HCT116 (cell line): ENCODE measurements around the gene LMO7.

Experiments used
- CBX3 ChIP-seq: IDR thresholded peaks from 2 replicates; pipeline ENCODE4 v1.6.1; 2012; ENCODE audit warnings: low read depth
- CEBPB ChIP-seq: IDR thresholded peaks from 2 replicates; pipeline ENCODE4 v1.6.1; 2012; ENCODE audit warnings: low read depth
- EZH2 ChIP-seq: fragments of 200-600 bp; sonication (generic); IDR thresholded peaks from 2 replicates; pipeline ENCODE4 v1.6.1; 2017; ENCODE audit warnings: antibody characterized with exemption, mixed run types
- EZH2phosphoT487 ChIP-seq: fragments of 200-600 bp; IDR thresholded peaks from 2 replicates; pipeline ENCODE4 v1.6.1; 2018; ENCODE audit warnings: antibody characterized with exemption, borderline replicate concordance
- POLR2A ChIP-seq: IDR thresholded peaks from 2 replicates; pipeline ENCODE4 v1.7.0; 2011; ENCODE audit warnings: borderline replicate concordance; ENCODE audit not compliant: insufficient read depth, insufficient read length; ENCODE audit errors: extremely low read depth
- SIN3A ChIP-seq: IDR thresholded peaks from 2 replicates; pipeline ENCODE4 v1.6.1; 2012; ENCODE audit warnings: low read depth
- TF ChIP-seq, protein P1 (sequence below), 3 experiments: fragments of 200-600 bp in 1 of 3; sonication (generic) in 1 of 3; IDR thresholded peaks in 2 of 3; conservative IDR thresholded peaks in 1 of 3; 2 replicates each; pipeline ENCODE4 v1.5.1; 2012 to 2017; ENCODE audit warnings: low read depth in 2 of 3, low read length in 2 of 3, antibody characterized with exemption in 1 of 3, borderline replicate concordance in 1 of 3, control low read depth in 1 of 3, mild to moderate bottlenecking in 1 of 3, mixed read lengths in 1 of 3, mixed run types in 1 of 3, moderate library complexity in 1 of 3; ENCODE audit not compliant: insufficient read depth in 1 of 3
- TF ChIP-seq, protein P2 (sequence below): IDR thresholded peaks from 2 replicates; pipeline ENCODE4 v1.6.1; 2012
- TF ChIP-seq, protein P3 (sequence below): IDR thresholded peaks from 2 replicates; pipeline ENCODE4 v1.6.1; 2011; ENCODE audit warnings: mild to moderate bottlenecking, low read length, moderate library complexity; ENCODE audit not compliant: insufficient replicate concordance; ENCODE audit errors: extremely low read depth

DNA sequence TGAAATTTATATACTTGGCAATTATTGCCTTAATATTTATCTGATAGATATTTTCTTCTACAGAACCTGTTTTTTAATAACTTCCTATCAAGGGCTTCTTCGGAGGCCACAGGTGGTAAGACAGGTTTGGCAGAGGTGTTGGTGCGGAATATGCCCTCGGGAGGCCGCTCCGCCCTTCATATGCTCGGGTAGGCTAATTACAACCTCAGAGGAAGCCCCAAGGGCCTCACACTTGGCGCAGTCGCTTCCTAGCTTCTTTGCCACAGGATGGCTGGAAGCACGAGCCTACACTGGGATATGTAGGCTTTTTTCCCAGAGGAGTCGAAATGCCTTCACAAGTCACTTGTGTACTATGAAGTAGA is 68.8 kb downstream of the LMO7 start:
- TF ChIP-seq EZH2phosphoT487 (no peak), POLR2A (no peak), EZH2 (no peak), SIN3A (peak; percentile 28; the same call in 1 of the 2 replicates), CBX3 (no peak), CEBPB (no peak)
- TF ChIP-seq, protein P1, sequence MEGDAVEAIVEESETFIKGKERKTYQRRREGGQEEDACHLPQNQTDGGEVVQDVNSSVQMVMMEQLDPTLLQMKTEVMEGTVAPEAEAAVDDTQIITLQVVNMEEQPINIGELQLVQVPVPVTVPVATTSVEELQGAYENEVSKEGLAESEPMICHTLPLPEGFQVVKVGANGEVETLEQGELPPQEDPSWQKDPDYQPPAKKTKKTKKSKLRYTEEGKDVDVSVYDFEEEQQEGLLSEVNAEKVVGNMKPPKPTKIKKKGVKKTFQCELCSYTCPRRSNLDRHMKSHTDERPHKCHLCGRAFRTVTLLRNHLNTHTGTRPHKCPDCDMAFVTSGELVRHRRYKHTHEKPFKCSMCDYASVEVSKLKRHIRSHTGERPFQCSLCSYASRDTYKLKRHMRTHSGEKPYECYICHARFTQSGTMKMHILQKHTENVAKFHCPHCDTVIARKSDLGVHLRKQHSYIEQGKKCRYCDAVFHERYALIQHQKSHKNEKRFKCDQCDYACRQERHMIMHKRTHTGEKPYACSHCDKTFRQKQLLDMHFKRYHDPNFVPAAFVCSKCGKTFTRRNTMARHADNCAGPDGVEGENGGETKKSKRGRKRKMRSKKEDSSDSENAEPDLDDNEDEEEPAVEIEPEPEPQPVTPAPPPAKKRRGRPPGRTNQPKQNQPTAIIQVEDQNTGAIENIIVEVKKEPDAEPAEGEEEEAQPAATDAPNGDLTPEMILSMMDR (IDR thresholded peaks at IDR 0.05 in 2 of 3, conservative IDR thresholded peaks at IDR 0.05 in 1 of 3; ENCODE audit: borderline replicate concordance in 1 of 3, insufficient read depth in 1 of 3, low read depth in 2 of 3, low read length in 2 of 3): peak in 1 of 3 experiments; percentile 33; a peak in 2 of 6 replicates
- TF ChIP-seq, protein P2, sequence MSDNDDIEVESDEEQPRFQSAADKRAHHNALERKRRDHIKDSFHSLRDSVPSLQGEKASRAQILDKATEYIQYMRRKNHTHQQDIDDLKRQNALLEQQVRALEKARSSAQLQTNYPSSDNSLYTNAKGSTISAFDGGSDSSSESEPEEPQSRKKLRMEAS: peak; percentile 30
- TF ChIP-seq, protein P3, sequence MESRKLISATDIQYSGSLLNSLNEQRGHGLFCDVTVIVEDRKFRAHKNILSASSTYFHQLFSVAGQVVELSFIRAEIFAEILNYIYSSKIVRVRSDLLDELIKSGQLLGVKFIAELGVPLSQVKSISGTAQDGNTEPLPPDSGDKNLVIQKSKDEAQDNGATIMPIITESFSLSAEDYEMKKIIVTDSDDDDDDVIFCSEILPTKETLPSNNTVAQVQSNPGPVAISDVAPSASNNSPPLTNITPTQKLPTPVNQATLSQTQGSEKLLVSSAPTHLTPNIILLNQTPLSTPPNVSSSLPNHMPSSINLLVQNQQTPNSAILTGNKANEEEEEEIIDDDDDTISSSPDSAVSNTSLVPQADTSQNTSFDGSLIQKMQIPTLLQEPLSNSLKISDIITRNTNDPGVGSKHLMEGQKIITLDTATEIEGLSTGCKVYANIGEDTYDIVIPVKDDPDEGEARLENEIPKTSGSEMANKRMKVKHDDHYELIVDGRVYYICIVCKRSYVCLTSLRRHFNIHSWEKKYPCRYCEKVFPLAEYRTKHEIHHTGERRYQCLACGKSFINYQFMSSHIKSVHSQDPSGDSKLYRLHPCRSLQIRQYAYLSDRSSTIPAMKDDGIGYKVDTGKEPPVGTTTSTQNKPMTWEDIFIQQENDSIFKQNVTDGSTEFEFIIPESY: no peak
